Measurements from ENCODE around the gene GCLC.

DNA sequence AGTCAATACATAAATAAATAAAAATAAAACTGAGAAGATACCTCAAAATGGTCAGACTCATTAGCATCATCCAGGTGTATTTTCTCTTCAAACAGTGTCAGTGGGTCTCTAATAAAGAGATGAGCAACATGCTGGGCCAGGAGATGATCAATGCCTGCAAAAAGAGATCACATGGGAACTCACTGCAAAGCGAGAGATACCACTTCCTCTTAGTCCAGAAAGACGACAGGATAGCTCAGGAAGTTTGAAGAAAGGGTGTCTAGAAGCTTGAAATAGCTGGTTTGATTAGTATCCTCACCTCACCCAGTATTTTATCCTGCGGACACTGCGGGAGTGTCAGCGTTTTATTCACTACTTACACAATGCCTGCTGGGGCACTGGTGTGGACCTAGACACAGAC lies 38.0 kb downstream of the GCLC start:
- no peak for TF ChIP-seq RAD21 (conservative IDR thresholded peaks at IDR 0.05)
- TF ChIP-seq, protein P1, sequence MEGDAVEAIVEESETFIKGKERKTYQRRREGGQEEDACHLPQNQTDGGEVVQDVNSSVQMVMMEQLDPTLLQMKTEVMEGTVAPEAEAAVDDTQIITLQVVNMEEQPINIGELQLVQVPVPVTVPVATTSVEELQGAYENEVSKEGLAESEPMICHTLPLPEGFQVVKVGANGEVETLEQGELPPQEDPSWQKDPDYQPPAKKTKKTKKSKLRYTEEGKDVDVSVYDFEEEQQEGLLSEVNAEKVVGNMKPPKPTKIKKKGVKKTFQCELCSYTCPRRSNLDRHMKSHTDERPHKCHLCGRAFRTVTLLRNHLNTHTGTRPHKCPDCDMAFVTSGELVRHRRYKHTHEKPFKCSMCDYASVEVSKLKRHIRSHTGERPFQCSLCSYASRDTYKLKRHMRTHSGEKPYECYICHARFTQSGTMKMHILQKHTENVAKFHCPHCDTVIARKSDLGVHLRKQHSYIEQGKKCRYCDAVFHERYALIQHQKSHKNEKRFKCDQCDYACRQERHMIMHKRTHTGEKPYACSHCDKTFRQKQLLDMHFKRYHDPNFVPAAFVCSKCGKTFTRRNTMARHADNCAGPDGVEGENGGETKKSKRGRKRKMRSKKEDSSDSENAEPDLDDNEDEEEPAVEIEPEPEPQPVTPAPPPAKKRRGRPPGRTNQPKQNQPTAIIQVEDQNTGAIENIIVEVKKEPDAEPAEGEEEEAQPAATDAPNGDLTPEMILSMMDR (IDR thresholded peaks at IDR 0.05; ENCODE audit: poor library complexity, severe bottlenecking), result no peak
- TF ChIP-seq EP300 (conservative IDR thresholded peaks at IDR 0.05; ENCODE audit: poor library complexity, severe bottlenecking), result no peak
- TF ChIP-seq SMC3 (conservative IDR thresholded peaks at IDR 0.05; ENCODE audit: poor library complexity), result no peak
- TF ChIP-seq, protein P2, sequence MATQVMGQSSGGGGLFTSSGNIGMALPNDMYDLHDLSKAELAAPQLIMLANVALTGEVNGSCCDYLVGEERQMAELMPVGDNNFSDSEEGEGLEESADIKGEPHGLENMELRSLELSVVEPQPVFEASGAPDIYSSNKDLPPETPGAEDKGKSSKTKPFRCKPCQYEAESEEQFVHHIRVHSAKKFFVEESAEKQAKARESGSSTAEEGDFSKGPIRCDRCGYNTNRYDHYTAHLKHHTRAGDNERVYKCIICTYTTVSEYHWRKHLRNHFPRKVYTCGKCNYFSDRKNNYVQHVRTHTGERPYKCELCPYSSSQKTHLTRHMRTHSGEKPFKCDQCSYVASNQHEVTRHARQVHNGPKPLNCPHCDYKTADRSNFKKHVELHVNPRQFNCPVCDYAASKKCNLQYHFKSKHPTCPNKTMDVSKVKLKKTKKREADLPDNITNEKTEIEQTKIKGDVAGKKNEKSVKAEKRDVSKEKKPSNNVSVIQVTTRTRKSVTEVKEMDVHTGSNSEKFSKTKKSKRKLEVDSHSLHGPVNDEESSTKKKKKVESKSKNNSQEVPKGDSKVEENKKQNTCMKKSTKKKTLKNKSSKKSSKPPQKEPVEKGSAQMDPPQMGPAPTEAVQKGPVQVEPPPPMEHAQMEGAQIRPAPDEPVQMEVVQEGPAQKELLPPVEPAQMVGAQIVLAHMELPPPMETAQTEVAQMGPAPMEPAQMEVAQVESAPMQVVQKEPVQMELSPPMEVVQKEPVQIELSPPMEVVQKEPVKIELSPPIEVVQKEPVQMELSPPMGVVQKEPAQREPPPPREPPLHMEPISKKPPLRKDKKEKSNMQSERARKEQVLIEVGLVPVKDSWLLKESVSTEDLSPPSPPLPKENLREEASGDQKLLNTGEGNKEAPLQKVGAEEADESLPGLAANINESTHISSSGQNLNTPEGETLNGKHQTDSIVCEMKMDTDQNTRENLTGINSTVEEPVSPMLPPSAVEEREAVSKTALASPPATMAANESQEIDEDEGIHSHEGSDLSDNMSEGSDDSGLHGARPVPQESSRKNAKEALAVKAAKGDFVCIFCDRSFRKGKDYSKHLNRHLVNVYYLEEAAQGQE (IDR thresholded peaks at IDR 0.05; ENCODE audit: borderline replicate concordance), result no peak
- no peak for TF ChIP-seq POLR2AphosphoS5 (IDR thresholded peaks at IDR 0.05)
- no peak for TF ChIP-seq EZH2 (IDR thresholded peaks at IDR 0.05; ENCODE audit: borderline replicate concordance, insufficient read depth, low read length, poor library complexity, severe bottlenecking)

All from neural cell (in vitro differentiated cells).